OCI-LY3 (cell line): ENCODE data around the gene EIF4E1B.

Experiments used
- CTCF ChIP-seq: fragments of 200-600, 300-600 bp; sonication (generic); IDR thresholded peaks from 2 replicates; pipeline ENCODE4 v1.5.1; 2014; ENCODE audit warnings: antibody characterized with exemption, low read length, low read depth
- EZH2phosphoT487 ChIP-seq: fragments of 200-600 bp; shearing (Covaris generic); IDR thresholded peaks from 2 replicates; pipeline ENCODE4 v1.6.1; 2018; ENCODE audit warnings: antibody characterized with exemption, mixed run types, low read depth

- no peak for TF ChIP-seq CTCF
- TF ChIP-seq EZH2phosphoT487, result no peak
These were observed 14.6 kb downstream of the EIF4E1B start for GRCh38 chr5:176644878-176645670.
